Measurements from ENCODE around the gene KIRREL3.

KIRREL3 gene

DNA sequence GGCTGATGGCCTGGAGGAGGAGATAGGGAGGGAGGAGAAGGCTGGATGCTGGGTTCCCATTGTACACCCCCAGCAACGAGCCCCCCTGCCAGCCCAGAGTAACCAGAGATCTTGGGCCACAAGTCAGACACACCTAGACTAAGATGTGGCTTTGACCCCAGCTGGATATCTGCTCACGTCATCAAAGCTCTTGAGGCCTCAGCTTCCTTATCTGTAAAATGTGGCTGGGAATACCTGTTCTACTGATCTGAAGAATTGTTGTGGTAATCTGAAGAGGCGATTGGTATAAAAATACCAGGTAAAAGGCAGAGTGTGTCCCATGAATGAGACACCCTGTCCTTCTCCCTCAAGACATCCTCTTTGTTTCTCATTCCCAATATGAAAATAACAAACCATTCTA lies 365.1 kb downstream of the KIRREL3 start:
- Histone ChIP-seq H2AFZ (ENCODE audit: low read length, unreplicated experiment) (no peak overlapping the region), H3K36me3 (ENCODE audit: insufficient read depth, low read length) (no peaks in the 10 kb centered on the region), H3K79me2 (ENCODE audit: control insufficient read depth, insufficient read depth, low read length, unreplicated experiment) (no peaks in the 10 kb centered on the region), H3K4me3 (ENCODE audit: low read depth, low read length) (no peak overlapping the region), H3K4me1 (ENCODE audit: control insufficient read depth, insufficient read depth, low read length, unreplicated experiment) (peaks cover 29% of the 10 kb centered on the region), H3K27ac (ENCODE audit: low read depth, low read length) (no peak overlapping the region), H3K27me3 (ENCODE audit: insufficient read depth, low read length) (no peaks in the 10 kb centered on the region)

DNA sequence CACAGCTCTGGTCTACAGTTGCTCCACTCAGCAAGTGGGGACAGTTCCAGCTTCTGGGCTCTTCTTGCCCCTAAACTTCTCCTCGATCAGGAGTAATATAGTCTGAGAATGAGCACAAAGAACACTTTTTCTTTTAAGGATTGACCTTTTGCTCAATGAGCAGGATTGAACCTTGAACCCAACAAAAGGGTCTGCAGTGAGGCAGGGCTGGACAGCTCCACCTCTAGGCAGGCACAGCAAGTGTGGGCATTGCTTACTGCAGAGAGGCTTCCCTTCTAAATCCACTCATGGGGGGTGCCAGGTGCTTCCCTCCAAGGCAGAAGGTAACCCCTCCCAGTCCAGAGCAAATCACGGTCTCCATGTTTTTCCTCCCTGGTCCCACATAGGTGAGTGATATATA lies 365.6 kb downstream of the KIRREL3 start:
- Histone ChIP-seq H3K79me2 (ENCODE audit: control insufficient read depth, insufficient read depth, low read length, unreplicated experiment) (no peaks in the 10 kb centered on the region), H3K36me3 (ENCODE audit: insufficient read depth, low read length) (no peaks in the 10 kb centered on the region), H2AFZ (ENCODE audit: low read length, unreplicated experiment) (no peak overlapping the region), H3K4me1 (ENCODE audit: control insufficient read depth, insufficient read depth, low read length, unreplicated experiment) (peaks cover 29% of the 10 kb centered on the region), H3K27ac (ENCODE audit: low read depth, low read length) (no peak overlapping the region), H3K27me3 (ENCODE audit: insufficient read depth, low read length) (no peaks in the 10 kb centered on the region), H3K4me3 (ENCODE audit: low read depth, low read length) (no peak overlapping the region)

DNA sequence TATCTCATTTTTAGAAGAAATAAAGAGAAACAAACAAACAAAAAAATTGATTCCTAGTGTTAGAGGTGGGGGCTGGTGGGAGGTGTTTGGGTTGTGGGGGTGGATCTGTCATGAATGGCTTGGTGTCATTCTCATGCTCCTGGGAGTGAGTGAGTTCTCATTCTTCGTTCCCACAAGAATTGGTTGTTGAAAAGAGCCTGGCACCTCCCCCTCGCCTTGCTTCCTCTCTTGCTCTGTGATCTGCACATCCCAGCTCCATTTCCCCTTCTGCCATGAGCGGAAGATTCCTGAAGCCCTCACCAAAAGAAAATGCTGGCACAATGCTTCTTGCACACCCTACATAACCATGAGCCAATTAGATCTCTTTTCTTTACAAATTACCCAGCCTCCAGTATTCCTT lies 367.2 kb downstream of the KIRREL3 start:
- H3K36me3 ChIP-seq (ENCODE audit: insufficient read depth, low read length) = no peaks in the 10 kb centered on the region
- no peaks in the 10 kb centered on the region for H3K79me2 ChIP-seq (ENCODE audit: control insufficient read depth, insufficient read depth, low read length, unreplicated experiment)
- no peaks in the 10 kb centered on the region for H3K27me3 ChIP-seq (ENCODE audit: insufficient read depth, low read length)
- H3K4me3 ChIP-seq (ENCODE audit: low read depth, low read length) = no peak overlapping the region
- no peak overlapping the region for H3K27ac ChIP-seq (ENCODE audit: low read depth, low read length)
- peaks cover 21% of the 10 kb centered on the region for H3K4me1 ChIP-seq (ENCODE audit: control insufficient read depth, insufficient read depth, low read length, unreplicated experiment)
- H2AFZ ChIP-seq (ENCODE audit: low read length, unreplicated experiment) = no peak overlapping the region

DNA sequence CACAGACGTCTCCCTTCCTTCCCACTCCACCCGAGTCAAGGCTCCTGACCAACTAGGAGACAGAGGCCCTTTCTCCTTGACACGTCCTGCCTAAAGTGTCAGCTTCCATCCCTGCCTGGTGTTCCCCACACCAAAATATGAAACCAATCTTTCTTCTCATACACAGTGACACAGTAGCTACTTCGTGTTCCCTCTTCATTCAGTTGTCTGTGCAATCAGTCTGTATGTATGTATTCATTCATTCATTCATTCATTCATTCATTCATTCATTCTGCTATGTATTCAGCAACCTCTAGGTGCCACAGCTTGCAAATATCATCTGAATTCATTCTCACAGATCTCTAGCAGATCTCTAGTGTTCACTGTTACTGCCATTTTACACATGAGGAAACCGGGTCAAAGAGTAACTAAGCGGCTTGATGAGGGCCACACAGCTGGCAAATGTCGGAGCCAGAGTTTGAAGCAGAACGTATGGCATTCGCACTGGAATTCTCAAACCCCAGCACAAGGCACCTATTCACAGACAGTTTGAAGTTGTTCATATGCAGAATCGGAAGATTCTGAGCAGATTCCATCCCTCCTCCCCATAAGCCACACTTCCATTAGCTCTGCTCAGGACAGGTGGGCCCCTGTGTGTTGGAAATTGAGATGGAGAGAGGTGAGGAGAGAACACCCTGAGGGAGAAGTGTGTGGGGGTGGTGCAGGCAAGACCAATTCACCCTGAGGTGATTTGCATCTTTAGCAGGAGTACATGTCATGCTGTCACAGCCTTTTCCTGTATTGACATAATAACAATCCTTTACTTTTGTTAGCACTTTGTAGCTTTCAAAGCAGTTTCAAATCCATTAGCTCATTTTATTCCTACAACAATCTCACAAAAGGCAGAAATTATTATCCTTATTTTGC lies 369.4 kb downstream of the KIRREL3 start:
- no peaks in the 10 kb centered on the region for H3K4me1 ChIP-seq (ENCODE audit: control insufficient read depth, insufficient read depth, low read length, unreplicated experiment)
- no peaks in the 10 kb centered on the region for H3K36me3 ChIP-seq (ENCODE audit: insufficient read depth, low read length)

DNA sequence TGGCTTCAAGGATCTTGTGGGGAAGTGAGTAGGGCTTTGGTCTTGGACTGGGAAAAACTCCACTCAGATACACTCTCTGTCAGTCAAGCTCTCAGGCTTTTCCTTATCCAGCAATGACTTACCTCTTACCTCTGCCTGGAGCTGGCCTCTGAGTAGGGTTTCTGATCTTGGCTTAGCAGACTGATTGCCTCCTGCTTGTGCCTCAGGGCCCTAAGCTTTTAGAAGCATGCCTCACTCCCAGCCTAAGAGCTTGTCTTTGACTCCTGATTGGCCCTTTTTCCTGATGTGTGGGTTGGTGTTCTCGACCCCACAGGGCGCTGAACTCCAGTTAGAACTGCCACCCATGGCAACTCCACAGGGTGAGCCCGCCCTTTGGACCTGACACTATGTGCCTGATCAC lies 370.1 kb downstream of the KIRREL3 start:
- H3K4me1 ChIP-seq (ENCODE audit: control insufficient read depth, insufficient read depth, low read length, unreplicated experiment) = no peaks in the 10 kb centered on the region
- H3K27ac ChIP-seq (ENCODE audit: low read depth, low read length) = no peak overlapping the region
- H3K36me3 ChIP-seq (ENCODE audit: insufficient read depth, low read length) = no peaks in the 10 kb centered on the region
- H2AFZ ChIP-seq (ENCODE audit: low read length, unreplicated experiment) = no peak overlapping the region
- H3K27me3 ChIP-seq (ENCODE audit: insufficient read depth, low read length) = no peaks in the 10 kb centered on the region
- H3K79me2 ChIP-seq (ENCODE audit: control insufficient read depth, insufficient read depth, low read length, unreplicated experiment) = no peaks in the 10 kb centered on the region
- H3K4me3 ChIP-seq (ENCODE audit: low read depth, low read length) = no peak overlapping the region

More for the DNA sequence above, 369.4 kb downstream of the KIRREL3 start:
- Histone ChIP-seq H3K79me2 (ENCODE audit: control insufficient read depth, insufficient read depth, low read length, unreplicated experiment) (no peaks in the 10 kb centered on the region), H2AFZ (ENCODE audit: low read length, unreplicated experiment) (no peak overlapping the region), H3K4me3 (ENCODE audit: low read depth, low read length) (no peak overlapping the region), H3K27ac (ENCODE audit: low read depth, low read length) (no peak overlapping the region), H3K27me3 (ENCODE audit: insufficient read depth, low read length) (no peaks in the 10 kb centered on the region)

DNA sequence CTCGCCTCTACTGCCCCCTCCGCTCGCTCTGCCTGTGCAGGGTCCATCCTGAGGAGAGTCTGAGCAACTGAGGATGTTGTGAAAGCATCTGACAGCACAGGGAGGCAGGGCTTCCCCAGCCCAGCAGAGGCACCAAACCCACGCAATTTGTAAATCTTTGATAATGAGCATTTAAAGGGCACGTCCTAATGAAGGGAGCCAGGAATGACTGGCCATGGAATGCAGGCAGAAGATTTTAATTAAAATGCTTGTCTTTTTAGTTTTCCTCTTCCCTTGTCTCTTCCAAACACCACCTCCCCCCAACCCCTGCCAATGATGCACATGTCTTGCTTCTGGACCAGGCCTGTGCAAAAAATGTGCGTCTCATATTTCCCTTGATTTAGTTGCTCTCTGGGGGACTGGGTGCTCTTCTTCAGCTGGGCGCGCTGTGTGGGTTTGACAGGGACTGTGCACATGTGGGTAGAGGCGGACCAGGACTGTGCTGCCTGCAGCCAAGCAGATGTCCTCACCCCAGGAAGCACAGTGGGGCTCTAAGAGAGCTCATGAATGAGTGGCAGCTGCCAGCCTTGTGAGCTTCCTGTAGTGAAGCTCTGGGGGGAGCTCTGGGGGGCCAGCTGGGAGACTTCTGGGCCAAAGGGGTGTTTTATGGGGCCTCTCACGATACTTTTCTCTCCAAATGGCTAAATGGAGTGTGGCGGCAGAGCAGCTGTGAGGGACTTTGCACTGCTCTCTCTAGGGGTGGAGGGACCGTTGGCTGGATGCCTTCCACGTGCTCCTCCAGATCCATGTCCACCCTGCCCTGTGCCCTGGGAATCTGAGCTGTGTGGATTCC lies 371.6 kb downstream of the KIRREL3 start:
- H3K4me3 ChIP-seq (ENCODE audit: low read depth, low read length) = no peak overlapping the region
- H3K79me2 ChIP-seq (ENCODE audit: control insufficient read depth, insufficient read depth, low read length, unreplicated experiment) = no peaks in the 10 kb centered on the region
- no peaks in the 10 kb centered on the region for H3K36me3 ChIP-seq (ENCODE audit: insufficient read depth, low read length)
- no peaks in the 10 kb centered on the region for H3K27me3 ChIP-seq (ENCODE audit: insufficient read depth, low read length)
- no peaks in the 10 kb centered on the region for H3K4me1 ChIP-seq (ENCODE audit: control insufficient read depth, insufficient read depth, low read length, unreplicated experiment)
- no peak overlapping the region for H3K27ac ChIP-seq (ENCODE audit: low read depth, low read length)
- no peak overlapping the region for H2AFZ ChIP-seq (ENCODE audit: low read length, unreplicated experiment)

DNA sequence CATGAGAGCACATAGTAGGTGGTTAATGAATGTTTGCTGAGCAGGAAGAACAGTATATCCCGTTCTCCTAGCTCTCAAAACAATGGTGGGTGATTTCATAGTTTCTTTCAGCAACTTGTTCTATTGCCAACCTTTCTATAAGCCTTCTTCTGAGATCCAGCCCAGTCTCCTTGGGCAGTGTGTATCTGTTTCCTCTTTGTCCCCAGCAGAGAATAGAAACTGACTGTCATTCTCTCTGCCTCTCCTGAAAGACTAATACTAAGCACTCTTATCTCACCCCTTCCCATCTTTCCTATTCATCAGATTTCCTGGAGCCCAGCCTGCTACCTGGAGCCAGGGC lies 372.1 kb downstream of the KIRREL3 start:
- Histone ChIP-seq H3K4me3 (ENCODE audit: low read depth, low read length) (no peak overlapping the region), H2AFZ (ENCODE audit: low read length, unreplicated experiment) (no peak overlapping the region), H3K27ac (ENCODE audit: low read depth, low read length) (no peak overlapping the region), H3K27me3 (ENCODE audit: insufficient read depth, low read length) (no peaks in the 10 kb centered on the region), H3K79me2 (ENCODE audit: control insufficient read depth, insufficient read depth, low read length, unreplicated experiment) (no peaks in the 10 kb centered on the region), H3K4me1 (ENCODE audit: control insufficient read depth, insufficient read depth, low read length, unreplicated experiment) (no peaks in the 10 kb centered on the region), H3K36me3 (ENCODE audit: insufficient read depth, low read length) (no peaks in the 10 kb centered on the region)

DNA sequence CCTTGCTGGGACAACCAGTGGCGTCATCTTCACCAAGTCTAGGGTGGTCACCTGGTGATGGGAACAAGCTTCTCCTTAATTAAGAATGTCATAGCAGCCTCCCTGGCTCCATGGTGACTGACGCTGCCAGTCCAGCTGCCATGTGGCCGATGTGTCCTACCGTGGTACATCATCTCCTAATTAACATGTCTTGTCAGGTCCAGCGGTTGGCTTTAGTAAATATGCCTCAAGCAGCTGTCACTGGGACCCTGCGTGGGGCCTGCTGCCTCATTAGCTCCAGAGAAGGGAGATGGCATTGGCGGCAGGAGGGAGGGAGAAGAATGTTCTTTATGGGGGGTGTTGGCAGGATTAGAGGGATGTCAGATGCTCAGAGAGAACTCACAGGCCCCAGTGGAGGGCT lies 373.1 kb downstream of the KIRREL3 start:
- Histone ChIP-seq H3K36me3 (ENCODE audit: insufficient read depth, low read length) (no peaks in the 10 kb centered on the region), H3K4me1 (ENCODE audit: control insufficient read depth, insufficient read depth, low read length, unreplicated experiment) (no peaks in the 10 kb centered on the region), H3K4me3 (ENCODE audit: low read depth, low read length) (no peak overlapping the region), H3K27me3 (ENCODE audit: insufficient read depth, low read length) (no peaks in the 10 kb centered on the region), H3K79me2 (ENCODE audit: control insufficient read depth, insufficient read depth, low read length, unreplicated experiment) (no peaks in the 10 kb centered on the region), H3K27ac (ENCODE audit: low read depth, low read length) (no peak overlapping the region), H2AFZ (ENCODE audit: low read length, unreplicated experiment) (no peak overlapping the region)

DNA sequence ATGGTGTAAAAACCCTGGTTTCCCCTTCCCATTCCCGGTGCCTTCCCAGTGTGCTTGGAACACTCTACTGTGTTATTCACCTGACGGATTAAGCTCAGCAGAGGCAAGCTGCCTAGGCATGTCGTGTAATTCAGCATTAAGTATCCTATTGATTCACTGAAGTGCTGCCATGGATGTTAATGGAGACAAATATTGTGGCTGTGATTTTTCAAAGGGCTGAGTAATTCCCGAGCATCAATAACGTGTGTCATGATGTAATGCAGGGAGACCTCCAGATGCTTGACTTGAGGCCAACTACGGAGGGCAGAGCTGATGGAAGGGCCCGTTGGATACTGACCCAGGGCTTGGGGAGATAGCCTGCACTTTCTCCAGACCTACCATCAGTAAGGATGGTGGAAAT lies 376.1 kb downstream of the KIRREL3 start:
- Histone ChIP-seq H3K4me1 (ENCODE audit: control insufficient read depth, insufficient read depth, low read length, unreplicated experiment) (no peaks in the 10 kb centered on the region), H2AFZ (ENCODE audit: low read length, unreplicated experiment) (no peak overlapping the region), H3K27me3 (ENCODE audit: insufficient read depth, low read length) (no peaks in the 10 kb centered on the region), H3K4me3 (ENCODE audit: low read depth, low read length) (no peak overlapping the region), H3K27ac (ENCODE audit: low read depth, low read length) (no peak overlapping the region), H3K79me2 (ENCODE audit: control insufficient read depth, insufficient read depth, low read length, unreplicated experiment) (no peaks in the 10 kb centered on the region), H3K36me3 (ENCODE audit: insufficient read depth, low read length) (no peaks in the 10 kb centered on the region)

DNA sequence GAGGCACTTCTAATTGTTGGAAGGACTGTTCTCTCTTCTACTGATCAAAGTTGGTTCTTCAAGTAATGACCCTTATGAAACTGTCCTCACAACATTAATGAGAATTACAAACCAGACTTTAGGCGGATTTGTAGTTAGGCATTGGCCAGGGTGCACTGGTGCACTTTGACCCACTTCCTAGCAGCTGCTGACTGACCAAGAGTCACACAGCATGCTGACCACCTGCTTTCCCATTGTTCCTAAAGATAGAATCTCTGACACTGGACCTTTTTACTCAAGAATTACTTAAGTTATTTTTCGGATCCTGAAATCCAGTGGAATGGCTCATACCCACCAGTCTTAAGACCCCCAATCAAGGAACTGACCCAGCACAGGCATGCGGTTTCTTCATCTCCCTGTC lies 381.1 kb downstream of the KIRREL3 start:
- no peak overlapping the region for H3K27ac ChIP-seq (ENCODE audit: low read depth, low read length)

DNA sequence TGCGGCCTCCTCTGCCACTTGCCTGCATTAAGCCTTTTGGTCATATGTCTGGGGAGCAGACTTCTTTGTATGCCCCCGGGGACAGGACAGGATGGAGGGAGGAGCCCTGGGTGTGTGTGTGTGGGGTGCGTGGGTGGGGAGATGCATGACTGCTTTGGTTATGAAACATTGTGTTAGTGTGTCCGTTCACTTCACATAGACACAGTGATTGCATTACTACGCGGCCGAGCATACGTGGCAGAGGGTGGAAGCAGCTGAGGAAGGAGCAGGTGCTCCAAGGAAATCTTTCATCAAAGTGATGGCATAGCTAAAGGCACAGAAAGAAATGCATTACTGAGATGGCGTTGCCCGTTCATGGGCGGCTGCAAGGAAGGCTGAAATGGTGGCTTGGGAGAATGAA lies 384.7 kb downstream of the KIRREL3 start:
- Histone ChIP-seq H3K79me2 (ENCODE audit: control insufficient read depth, insufficient read depth, low read length, unreplicated experiment) (no peaks in the 10 kb centered on the region), H3K36me3 (ENCODE audit: insufficient read depth, low read length) (no peaks in the 10 kb centered on the region), H3K4me3 (ENCODE audit: low read depth, low read length) (no peak overlapping the region), H2AFZ (ENCODE audit: low read length, unreplicated experiment) (no peak overlapping the region), H3K27me3 (ENCODE audit: insufficient read depth, low read length) (no peaks in the 10 kb centered on the region), H3K27ac (ENCODE audit: low read depth, low read length) (no peak overlapping the region), H3K4me1 (ENCODE audit: control insufficient read depth, insufficient read depth, low read length, unreplicated experiment) (no peaks in the 10 kb centered on the region)

More for the DNA sequence above, 381.1 kb downstream of the KIRREL3 start:
- Histone ChIP-seq H3K4me1 (ENCODE audit: control insufficient read depth, insufficient read depth, low read length, unreplicated experiment) (no peaks in the 10 kb centered on the region), H3K79me2 (ENCODE audit: control insufficient read depth, insufficient read depth, low read length, unreplicated experiment) (no peaks in the 10 kb centered on the region), H3K27me3 (ENCODE audit: insufficient read depth, low read length) (no peaks in the 10 kb centered on the region), H2AFZ (ENCODE audit: low read length, unreplicated experiment) (no peak overlapping the region), H3K36me3 (ENCODE audit: insufficient read depth, low read length) (no peaks in the 10 kb centered on the region), H3K4me3 (ENCODE audit: low read depth, low read length) (no peak overlapping the region)

Data from ACC112 (cell line).